HG03354 (cell line): Measurements from ENCODE around the gene USF2.

Source experiments
- ATAC-seq: cut with Tn5 transposase; IDR thresholded peaks from one replicate; pipeline ENCODE4 v1.9.1; 2021; ENCODE audit warnings: mild to moderate bottlenecking; ENCODE audit not compliant: unreplicated experiment, poor library complexity, severe bottlenecking

Gene USF2

DNA sequence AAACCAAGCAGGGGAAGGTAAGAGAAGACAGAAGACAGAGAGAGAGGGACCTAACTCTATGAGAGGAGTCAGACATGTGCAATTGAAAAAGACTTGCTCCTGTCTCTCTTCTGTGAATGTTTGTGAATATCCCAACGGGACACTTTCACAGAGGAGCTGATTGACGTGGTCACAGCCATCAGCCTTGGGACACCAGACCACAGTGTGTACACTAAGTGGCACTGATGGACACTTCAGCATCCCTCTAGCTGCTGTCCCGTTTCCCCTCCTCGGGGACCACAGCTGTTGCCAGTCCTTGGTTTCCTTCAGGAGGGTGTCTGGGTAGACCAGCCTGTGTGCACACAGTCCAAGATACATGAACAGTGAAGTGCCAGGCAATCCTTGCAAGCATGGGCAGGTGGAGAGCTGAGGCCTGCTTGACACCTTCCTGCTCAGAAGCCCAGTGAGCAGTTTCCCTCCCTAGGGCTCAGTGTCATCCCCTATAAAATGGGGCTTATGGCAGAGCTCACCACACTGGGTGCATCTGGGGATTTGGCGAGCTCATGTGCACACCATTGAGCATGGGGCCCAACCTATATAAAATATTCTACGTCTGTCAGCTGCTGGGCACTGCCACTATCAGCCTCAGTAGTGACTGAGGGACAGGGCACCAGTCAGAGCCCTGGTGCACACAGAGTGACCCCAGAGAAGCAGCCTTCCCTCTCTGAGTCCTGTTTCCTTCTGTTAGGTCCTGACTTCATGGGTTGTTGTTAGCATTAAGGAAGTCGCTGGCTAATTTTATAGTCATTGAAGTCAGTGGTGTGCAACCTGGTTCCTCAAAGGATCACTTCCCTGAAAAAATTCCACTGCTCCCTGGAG is 4.3 kb upstream of the USF2 start:
- no peak for ATAC-seq

DNA sequence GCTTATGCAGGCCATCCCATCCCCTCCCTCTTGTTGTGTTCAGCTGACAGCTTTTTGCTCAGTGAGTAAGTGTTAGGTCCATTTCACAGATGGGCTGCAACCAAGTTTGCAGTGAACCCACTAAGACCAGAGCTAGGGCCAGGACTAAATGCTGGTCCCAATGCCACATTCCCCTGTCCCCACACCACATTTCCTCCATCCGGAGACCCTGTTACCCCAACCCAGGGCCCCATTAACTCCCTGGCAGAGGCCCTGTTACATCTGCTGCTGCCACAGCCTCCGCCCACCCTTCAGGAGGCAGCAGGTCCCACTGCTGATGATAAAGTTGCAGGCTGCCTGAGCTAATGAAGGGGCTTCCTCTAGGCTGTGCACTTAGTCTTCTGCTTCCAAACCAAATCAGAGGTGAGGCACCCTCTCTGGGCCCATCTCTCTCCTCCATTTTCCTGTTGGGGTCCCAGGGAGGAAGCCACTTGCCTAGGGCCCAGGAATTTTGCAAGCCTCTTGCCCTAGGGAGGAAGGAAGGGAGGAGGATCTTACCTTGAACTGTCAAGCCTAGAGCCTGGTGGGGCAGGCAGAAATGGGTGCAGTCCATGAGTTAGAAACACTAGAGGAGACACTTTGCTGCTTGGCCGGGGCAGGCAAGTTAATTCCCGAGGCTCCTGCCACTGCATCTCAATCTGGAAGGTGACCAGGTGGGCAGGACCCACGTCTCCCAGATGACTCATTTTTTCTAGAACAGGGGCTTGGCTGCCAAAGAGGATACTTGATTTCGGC is 3.4 kb upstream of the USF2 start:
- no peak for ATAC-seq

- no peak for ATAC-seq
Observed at GRCh38 chr19:35265900-35266519, 2.8 kb upstream of the USF2 start.

- no peak for ATAC-seq
Observed at GRCh38 chr19:35266520-35267352, 2.0 kb upstream of the USF2 start.

GRCh38 chr19:35267353-35267817 is 1.4 kb upstream of the USF2 start:
- no peak for ATAC-seq

GRCh38 chr19:35267818-35268535 is 785 bp upstream of the USF2 start:
- ATAC-seq = peak; percentile 47

GRCh38 chr19:35269438-35270117 is 816 bp downstream of the USF2 start:
- peak; percentile 57 for ATAC-seq

- no peak for ATAC-seq
Observed at GRCh38 chr19:35270381-35270811, 1.6 kb downstream of the USF2 start.

DNA sequence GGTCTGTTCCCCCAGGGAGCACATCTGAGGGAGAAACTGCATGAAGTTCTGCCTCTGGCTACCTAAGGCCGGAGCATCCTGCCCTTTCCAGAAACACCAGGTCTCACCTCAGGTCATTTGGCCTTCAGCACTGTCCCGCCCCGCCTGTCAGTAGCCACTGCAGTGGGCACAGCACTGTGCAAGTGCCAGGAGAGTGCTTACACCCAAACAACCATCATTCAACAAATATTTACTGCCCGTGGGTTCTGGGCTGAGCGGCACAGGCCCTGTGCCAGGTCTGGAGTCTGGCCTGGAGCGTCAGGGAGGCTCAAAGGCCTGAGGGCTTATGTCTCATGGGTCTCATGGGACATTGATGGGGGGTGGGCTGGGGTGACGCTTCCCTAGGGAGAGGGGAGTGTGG is 2.8 kb downstream of the USF2 start:
- ATAC-seq = no peak

DNA sequence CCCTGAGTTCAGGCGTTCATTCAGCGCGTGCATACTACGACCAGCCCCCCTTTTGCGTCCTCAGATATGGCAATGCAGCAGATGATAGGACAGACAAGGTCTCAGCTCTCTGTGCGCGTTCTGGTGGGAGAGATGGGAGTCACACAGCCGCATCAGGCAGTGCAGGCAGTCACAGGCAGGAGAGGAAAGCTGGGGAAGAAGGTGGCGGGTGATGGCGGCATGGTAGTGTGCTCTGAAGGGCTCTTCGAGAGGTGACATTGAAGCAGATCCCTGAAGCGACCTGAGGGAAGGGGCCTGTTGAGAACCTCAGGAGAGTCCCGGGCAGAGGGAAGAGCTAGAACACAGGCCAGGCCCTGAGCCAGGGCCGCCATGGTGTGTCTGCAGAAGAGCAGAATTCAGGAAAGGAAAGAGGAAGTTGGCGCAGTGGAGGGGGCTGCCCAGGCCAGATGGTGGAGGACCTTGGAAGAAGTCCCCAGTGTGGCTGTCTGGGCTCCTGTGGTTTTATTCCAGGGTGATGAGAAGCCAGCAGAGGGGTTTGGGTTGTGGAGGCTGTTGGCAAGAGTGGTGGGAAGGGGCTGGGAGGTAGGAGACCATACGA is 3.5 kb downstream of the USF2 start:
- no peak for ATAC-seq

DNA sequence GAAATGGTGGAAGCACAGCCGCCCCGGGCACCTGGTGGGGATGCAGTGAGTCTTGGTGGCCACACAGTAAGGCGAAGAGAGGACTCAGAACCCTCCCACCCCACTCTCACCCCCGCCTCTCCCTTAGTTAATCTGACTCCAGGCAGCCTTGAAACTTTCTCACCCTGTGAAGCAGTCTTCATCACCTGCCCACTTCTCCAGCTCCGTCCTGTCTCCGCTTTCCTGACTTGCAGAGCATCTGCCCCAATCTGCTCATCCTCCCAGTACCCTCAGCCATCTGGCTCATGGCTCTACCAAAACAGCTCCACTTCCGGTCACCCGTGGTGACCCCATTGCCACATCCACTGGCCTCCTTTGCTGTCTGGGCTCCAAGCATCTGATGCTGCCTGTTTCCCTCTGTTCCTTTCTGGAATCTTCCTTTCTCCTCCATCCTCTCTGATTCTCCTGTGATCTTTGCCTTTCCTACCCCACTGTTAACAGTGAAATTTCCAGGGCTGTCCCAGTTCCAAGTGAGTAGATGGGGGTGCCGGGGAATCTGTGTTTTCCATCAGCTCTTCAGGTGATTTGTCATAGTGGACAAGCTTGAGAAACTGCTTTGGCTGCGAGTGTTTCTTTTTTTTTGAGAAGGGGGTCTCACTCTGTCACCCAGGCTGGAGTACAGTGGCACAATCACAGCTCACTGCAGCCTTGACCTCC is 4.3 kb downstream of the USF2 start:
- no peak for ATAC-seq

DNA sequence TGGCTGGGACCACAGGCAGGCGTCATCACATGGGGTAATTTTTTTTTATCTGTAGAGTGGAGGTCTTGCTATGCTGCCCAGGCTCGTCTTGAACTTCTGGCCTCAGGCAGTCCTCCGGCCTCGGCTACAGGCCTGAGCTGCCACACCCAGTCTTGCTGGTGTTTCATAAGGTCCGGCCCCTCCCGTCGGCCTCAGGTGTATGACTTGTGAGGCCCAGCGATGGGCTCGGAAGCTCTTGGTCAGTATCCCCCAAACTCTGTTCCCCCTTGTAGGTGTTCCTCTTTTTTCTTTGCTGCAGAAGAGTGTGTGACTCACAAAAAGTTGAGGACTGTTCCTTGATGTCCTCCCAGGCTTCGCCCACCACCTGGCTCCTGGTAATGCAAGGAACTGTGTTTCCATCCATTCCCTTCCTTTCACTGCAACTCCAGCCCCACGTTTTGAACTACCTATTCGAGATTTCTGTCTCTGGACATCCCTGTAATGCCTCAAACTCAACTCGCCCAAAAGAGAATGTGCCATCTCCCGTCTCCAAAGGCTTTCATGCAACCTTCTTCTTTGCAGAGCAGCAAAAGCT is 5.0 kb downstream of the USF2 start:
- no peak for ATAC-seq

DNA sequence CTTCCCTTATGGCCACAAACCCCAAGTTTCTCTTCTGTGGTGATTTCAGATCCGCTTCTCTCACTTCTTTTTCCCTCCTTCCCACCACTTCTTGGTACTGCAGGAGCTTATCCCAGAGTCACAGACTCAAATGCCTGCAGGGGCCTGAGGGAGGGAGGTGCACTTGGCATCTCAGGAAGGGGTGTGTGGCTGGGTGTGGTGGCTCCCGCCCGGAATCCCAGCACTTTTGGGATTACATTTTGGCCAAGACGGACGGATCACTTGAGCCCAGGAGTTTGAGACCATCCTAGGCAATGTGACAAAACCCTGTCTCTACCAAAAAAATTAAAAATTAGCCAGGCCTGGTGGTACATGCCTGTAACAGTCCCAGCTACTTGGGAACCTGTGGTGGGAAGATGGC is 5.6 kb downstream of the USF2 start:
- no peak for ATAC-seq

DNA sequence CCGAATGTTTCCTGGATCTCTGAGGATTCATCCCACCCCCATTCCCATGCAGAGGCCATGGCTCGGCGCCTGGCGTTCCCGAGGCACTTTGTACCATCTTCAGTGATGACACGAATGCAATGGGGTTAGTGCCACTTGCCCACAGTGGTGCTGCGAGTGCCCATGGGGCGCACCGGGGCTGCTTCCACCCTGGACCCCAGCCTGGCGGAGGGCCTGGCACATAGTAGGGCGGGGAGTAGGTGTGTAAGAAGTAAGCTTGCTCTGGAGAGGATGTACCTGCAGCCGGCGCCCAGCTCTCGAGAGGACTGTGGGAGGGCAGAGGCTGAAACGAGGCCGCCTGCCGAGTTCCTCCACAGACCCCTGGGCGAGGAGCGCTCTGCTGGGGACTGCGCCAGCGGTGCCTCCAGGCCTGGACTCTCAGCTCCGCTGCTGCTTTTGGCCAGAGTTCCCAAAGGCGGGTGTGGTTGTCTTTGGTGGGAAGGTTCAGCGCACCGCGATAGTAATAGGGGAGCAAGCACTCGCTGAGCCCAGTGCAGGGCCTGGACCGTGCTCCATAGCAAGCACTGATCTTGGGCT is 8.0 kb downstream of the USF2 start:
- ATAC-seq = no peak

- no peak for ATAC-seq
Observed at GRCh38 chr19:35278578-35279284, 10.0 kb downstream of the USF2 start.

- ATAC-seq = no peak
Observed at GRCh38 chr19:35279374-35279773, 10.6 kb downstream of the USF2 start.
